GM23338 (cell line): Measurements from ENCODE around the gene FIP1L1. TPM values are rescaled to one million over a fixed set of nuclear protein-coding genes. Genes with fewer than 3 reads are reported as not detected.
A peak's percentile ranks its signal among the peaks of the same experiment; 100 is the strongest.

Experiments
- ATAC-seq: fragments of 200-7000 bp; cut with Tn5 transposase; 3 replicates; pipeline ENCODE4 v1.9.1; 2020
- DNase-seq: peaks from one replicate; pipeline ENCODE4 v3.0.0-alpha.2; 2015; ENCODE audit warnings: low spot score
- H2AFZ ChIP-seq: fragments of 200-600 bp; sonication (generic); 2 replicates; pipeline ENCODE4 v1.8.0; 2016; ENCODE audit warnings: antibody characterized with exemption, mild to moderate bottlenecking, moderate library complexity
- H3F3A ChIP-seq: fragments of 200-600 bp; sonication (generic); replicated peaks from 2 replicates; pipeline ENCODE4 v1.8.0; 2017; ENCODE audit warnings: antibody characterized with exemption, mixed run types, low read depth
- H3K27ac ChIP-seq: fragments of 200-600 bp; sonication (generic); 2 replicates; pipeline ENCODE4 v1.6.1; 2016; ENCODE audit warnings: low read depth
- H3K27me3 ChIP-seq: fragments of 200-600 bp; sonication (generic); 2 replicates; pipeline ENCODE4 v1.8.0; 2016; ENCODE audit warnings: mild to moderate bottlenecking, mixed run types, moderate library complexity; ENCODE audit not compliant: insufficient read depth
- H3K36me3 ChIP-seq: fragments of 200-600 bp; sonication (generic); 2 replicates; pipeline ENCODE4 v1.8.0; 2016; ENCODE audit warnings: mild to moderate bottlenecking; ENCODE audit not compliant: insufficient read depth
- H3K4me1 ChIP-seq: fragments of 200-600 bp; sonication (generic); 2 replicates; pipeline ENCODE4 v1.8.0; 2016; ENCODE audit warnings: mild to moderate bottlenecking, moderate library complexity; ENCODE audit not compliant: insufficient read depth
- H3K4me2 ChIP-seq: fragments of 200-600 bp; sonication (generic); 2 replicates; pipeline ENCODE4 v1.7.1; 2017; ENCODE audit warnings: mixed run types
- H3K4me3 ChIP-seq: fragments of 200-600 bp; sonication (generic); 2 replicates; pipeline ENCODE4 v1.6.1; 2016; ENCODE audit warnings: mixed run types
- H3K79me2 ChIP-seq: fragments of 200-600 bp; sonication (generic); replicated peaks from 2 replicates; pipeline ENCODE4 v1.8.0; 2017; ENCODE audit warnings: mild to moderate bottlenecking; ENCODE audit not compliant: insufficient read depth
- H3K9me2 ChIP-seq: fragments of 200-600 bp; sonication (generic); 2 replicates; pipeline ENCODE4 v1.8.0; 2017; ENCODE audit not compliant: insufficient read depth
- H4K20me1 ChIP-seq: fragments of 200-600 bp; sonication (generic); replicated peaks from 2 replicates; pipeline ENCODE4 v1.8.0; 2017; ENCODE audit warnings: mild to moderate bottlenecking; ENCODE audit not compliant: insufficient read depth
- H3K27ac Mint-ChIP-seq: 2 replicates; pipeline ENCODE4 v1.8.0; 2020; ENCODE audit warnings: inconsistent platforms, mild to moderate bottlenecking, moderate library complexity, mixed read lengths
- H3K27me3 Mint-ChIP-seq: 3 replicates; pipeline ENCODE4 v1.8.0; 2022; ENCODE audit warnings: low read depth, mild to moderate bottlenecking, moderate library complexity, mixed read lengths, inconsistent platforms; ENCODE audit not compliant: insufficient read depth, poor library complexity
- H3K36me3 Mint-ChIP-seq: 3 replicates; pipeline ENCODE4 v1.8.0; 2021; ENCODE audit warnings: low read depth, mild to moderate bottlenecking, inconsistent platforms, moderate library complexity, mixed read lengths
- H3K4me1 Mint-ChIP-seq: 3 replicates; pipeline ENCODE4 v1.8.0; 2020; ENCODE audit warnings: mild to moderate bottlenecking, inconsistent platforms, mixed read lengths
- H3K4me3 Mint-ChIP-seq: 3 replicates; pipeline ENCODE4 v1.8.0; 2021; ENCODE audit warnings: moderate library complexity, mild to moderate bottlenecking, inconsistent platforms, mixed read lengths
- H3K9me3 Mint-ChIP-seq: 3 replicates; pipeline ENCODE4 v1.8.0; 2020; ENCODE audit warnings: moderate library complexity, mild to moderate bottlenecking, inconsistent platforms, mixed read lengths
- CREB1 ChIP-seq: fragments of 250-450 bp; sonication (Bioruptor Pico); IDR thresholded peaks from 2 replicates; pipeline ENCODE4 v1.5.0; 2020; ENCODE audit warnings: low read depth, mild to moderate bottlenecking, moderate library complexity
- EZH2 ChIP-seq: fragments of 200-600 bp; sonication (generic); IDR thresholded peaks from one replicate; pipeline ENCODE4 v1.8.0; 2017; ENCODE audit warnings: antibody characterized with exemption, mild to moderate bottlenecking, low read depth; ENCODE audit not compliant: unreplicated experiment
- EZH2phosphoT487 ChIP-seq: fragments of 200-600 bp; sonication (generic); IDR thresholded peaks from one replicate; pipeline ENCODE4 v1.8.1; 2018; ENCODE audit warnings: antibody characterized with exemption; ENCODE audit not compliant: unreplicated experiment
- JUNB ChIP-seq: IDR thresholded peaks from one replicate; pipeline ENCODE4 v1.6.1; 2016; ENCODE audit warnings: antibody characterized with exemption; ENCODE audit not compliant: unreplicated experiment
- NANOG ChIP-seq: IDR thresholded peaks from 2 replicates; pipeline ENCODE4 v1.6.1; 2016; ENCODE audit warnings: antibody characterized with exemption, borderline replicate concordance
- POLR2AphosphoS5 ChIP-seq: IDR thresholded peaks from 2 replicates; pipeline ENCODE4 v1.6.1; 2016; ENCODE audit warnings: antibody characterized with exemption, low read depth
- STAT1 ChIP-seq: IDR thresholded peaks from one replicate; pipeline ENCODE4 v1.6.1; 2016; ENCODE audit warnings: antibody characterized with exemption; ENCODE audit not compliant: unreplicated experiment
- ZNF114 ChIP-seq: fragments of 250-450 bp; sonication (Bioruptor Pico); IDR thresholded peaks from 2 replicates; pipeline ENCODE4 v1.5.0; 2020; ENCODE audit warnings: mild to moderate bottlenecking, moderate library complexity
- ZNF331 ChIP-seq: fragments of 250-450 bp; sonication (Bioruptor Pico); IDR thresholded peaks from 2 replicates; pipeline ENCODE4 v1.5.0; 2020; ENCODE audit warnings: low read depth, mild to moderate bottlenecking, moderate library complexity
- polyA plus RNA-seq: library from polyadenylated mRNA; unstranded; fragments of >200 nt; fragmentation: Nextera tagmentation; extraction: Ambion mirVana; gene quantifications from 2 replicates; pipeline ENCODE4 v1.2.1, GENCODE V29; 2016
- total RNA-seq: library from RNA; depleted of rRNA; stranded (reverse); fragments of >200 nt; shearing (Covaris generic); gene quantifications from 2 replicates; pipeline ENCODE4 v1.2.3, GENCODE V29; 2014
- TF ChIP-seq, protein P1 (sequence below): IDR thresholded peaks from 2 replicates; pipeline ENCODE4 v1.6.1; 2016; ENCODE audit warnings: antibody characterized with exemption
- TF ChIP-seq, protein P2 (sequence below), 2 experiments: fragments of 200-600 bp in 1 of 2; sonication (generic) in 1 of 2; conservative IDR thresholded peaks; 2 replicates each; pipeline versions ENCODE4 v1.5.1 to v1.6.1; 2016 to 2017; ENCODE audit warnings: antibody characterized with exemption in 2 of 2, low read depth in 2 of 2, mild to moderate bottlenecking in 2 of 2, moderate library complexity in 1 of 2
- TF ChIP-seq, protein P3 (sequence below): fragments of 250-450 bp; sonication (Bioruptor Pico); IDR thresholded peaks from 2 replicates; pipeline ENCODE4 v1.5.0; 2020; ENCODE audit warnings: mild to moderate bottlenecking, moderate library complexity
- TF ChIP-seq, protein P4 (sequence below): IDR thresholded peaks from one replicate; pipeline ENCODE4 v1.6.1; 2018; ENCODE audit warnings: antibody characterized with exemption; ENCODE audit not compliant: unreplicated experiment

Gene FIP1L1
- total and polyA plus RNA-seq, 2 experiments from 2014 or later = 43.3 to 54.0 TPM

DNA sequence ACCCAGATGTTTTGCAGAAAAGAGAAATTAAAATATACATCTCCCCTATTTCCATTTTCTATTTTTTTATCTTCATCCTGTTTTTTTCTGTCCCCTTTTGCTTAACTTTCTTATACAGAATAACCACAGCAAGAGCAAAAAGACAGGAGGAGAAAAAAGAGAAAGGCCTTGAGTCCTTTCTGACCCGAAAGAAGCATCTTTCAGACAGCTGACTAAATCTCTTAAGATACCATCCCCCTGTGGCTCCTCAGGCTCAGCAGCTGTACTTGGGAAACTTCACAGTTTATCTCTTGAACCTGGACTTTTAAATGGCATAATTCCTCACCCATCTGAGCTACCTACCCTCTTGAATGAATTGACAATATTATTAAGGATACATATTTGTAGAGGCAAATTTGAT lies 100.2 kb downstream of the FIP1L1 start:
- Histone ChIP-seq H3K36me3 (no peaks in the 10 kb centered on the region), H2AFZ (no peak overlapping the region), H3F3A (no peaks in the 10 kb centered on the region), H3K4me3 (peak overlapping the region; percentile 24; the same call in 1 of the 2 replicates), H3K79me2 (no peaks in the 10 kb centered on the region; the same call in 1 of the 2 replicates), H3K4me1 (peaks cover 60% of the 10 kb centered on the region), H3K4me2 (peak overlapping the region; percentile 30), H3K27me3 (no peaks in the 10 kb centered on the region), H4K20me1 (no peaks in the 10 kb centered on the region), H3K9me2 (0 out of 2 replicates have a peak, but pooled peaks cover 6% of the 10 kb centered on the region), H3K27ac (peak overlapping the region; percentile 96)
- DNase-seq = peak; percentile 30
- H3K36me3 Mint-ChIP-seq = peaks cover 14% of the 10 kb centered on the region
- no peak overlapping the region for H3K4me3 Mint-ChIP-seq
- H3K27me3 Mint-ChIP-seq = no peaks in the 10 kb centered on the region
- no peaks in the 10 kb centered on the region; the same call in 2 of the 3 replicates for H3K9me3 Mint-ChIP-seq
- peaks cover 49% of the 10 kb centered on the region for H3K4me1 Mint-ChIP-seq
- peak; percentile 11; the same call in 1 of the 3 replicates for ATAC-seq
- TF ChIP-seq STAT1 (no peak), CREB1 (CRISPR knock-in tag) (no peak), ZNF331 (no peak), ZNF114 (CRISPR knock-in tag) (no peak), NANOG (no peak), JUNB (no peak), EZH2 (no peak), POLR2AphosphoS5 (no peak), EZH2phosphoT487 (no peak)
- TF ChIP-seq, protein P1, sequence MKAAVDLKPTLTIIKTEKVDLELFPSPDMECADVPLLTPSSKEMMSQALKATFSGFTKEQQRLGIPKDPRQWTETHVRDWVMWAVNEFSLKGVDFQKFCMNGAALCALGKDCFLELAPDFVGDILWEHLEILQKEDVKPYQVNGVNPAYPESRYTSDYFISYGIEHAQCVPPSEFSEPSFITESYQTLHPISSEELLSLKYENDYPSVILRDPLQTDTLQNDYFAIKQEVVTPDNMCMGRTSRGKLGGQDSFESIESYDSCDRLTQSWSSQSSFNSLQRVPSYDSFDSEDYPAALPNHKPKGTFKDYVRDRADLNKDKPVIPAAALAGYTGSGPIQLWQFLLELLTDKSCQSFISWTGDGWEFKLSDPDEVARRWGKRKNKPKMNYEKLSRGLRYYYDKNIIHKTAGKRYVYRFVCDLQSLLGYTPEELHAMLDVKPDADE = no peak
- TF ChIP-seq, protein P2, sequence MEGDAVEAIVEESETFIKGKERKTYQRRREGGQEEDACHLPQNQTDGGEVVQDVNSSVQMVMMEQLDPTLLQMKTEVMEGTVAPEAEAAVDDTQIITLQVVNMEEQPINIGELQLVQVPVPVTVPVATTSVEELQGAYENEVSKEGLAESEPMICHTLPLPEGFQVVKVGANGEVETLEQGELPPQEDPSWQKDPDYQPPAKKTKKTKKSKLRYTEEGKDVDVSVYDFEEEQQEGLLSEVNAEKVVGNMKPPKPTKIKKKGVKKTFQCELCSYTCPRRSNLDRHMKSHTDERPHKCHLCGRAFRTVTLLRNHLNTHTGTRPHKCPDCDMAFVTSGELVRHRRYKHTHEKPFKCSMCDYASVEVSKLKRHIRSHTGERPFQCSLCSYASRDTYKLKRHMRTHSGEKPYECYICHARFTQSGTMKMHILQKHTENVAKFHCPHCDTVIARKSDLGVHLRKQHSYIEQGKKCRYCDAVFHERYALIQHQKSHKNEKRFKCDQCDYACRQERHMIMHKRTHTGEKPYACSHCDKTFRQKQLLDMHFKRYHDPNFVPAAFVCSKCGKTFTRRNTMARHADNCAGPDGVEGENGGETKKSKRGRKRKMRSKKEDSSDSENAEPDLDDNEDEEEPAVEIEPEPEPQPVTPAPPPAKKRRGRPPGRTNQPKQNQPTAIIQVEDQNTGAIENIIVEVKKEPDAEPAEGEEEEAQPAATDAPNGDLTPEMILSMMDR (conservative IDR thresholded peaks at IDR 0.05; ENCODE audit: low read depth in 2 of 2) = no peak
- TF ChIP-seq, protein P3, sequence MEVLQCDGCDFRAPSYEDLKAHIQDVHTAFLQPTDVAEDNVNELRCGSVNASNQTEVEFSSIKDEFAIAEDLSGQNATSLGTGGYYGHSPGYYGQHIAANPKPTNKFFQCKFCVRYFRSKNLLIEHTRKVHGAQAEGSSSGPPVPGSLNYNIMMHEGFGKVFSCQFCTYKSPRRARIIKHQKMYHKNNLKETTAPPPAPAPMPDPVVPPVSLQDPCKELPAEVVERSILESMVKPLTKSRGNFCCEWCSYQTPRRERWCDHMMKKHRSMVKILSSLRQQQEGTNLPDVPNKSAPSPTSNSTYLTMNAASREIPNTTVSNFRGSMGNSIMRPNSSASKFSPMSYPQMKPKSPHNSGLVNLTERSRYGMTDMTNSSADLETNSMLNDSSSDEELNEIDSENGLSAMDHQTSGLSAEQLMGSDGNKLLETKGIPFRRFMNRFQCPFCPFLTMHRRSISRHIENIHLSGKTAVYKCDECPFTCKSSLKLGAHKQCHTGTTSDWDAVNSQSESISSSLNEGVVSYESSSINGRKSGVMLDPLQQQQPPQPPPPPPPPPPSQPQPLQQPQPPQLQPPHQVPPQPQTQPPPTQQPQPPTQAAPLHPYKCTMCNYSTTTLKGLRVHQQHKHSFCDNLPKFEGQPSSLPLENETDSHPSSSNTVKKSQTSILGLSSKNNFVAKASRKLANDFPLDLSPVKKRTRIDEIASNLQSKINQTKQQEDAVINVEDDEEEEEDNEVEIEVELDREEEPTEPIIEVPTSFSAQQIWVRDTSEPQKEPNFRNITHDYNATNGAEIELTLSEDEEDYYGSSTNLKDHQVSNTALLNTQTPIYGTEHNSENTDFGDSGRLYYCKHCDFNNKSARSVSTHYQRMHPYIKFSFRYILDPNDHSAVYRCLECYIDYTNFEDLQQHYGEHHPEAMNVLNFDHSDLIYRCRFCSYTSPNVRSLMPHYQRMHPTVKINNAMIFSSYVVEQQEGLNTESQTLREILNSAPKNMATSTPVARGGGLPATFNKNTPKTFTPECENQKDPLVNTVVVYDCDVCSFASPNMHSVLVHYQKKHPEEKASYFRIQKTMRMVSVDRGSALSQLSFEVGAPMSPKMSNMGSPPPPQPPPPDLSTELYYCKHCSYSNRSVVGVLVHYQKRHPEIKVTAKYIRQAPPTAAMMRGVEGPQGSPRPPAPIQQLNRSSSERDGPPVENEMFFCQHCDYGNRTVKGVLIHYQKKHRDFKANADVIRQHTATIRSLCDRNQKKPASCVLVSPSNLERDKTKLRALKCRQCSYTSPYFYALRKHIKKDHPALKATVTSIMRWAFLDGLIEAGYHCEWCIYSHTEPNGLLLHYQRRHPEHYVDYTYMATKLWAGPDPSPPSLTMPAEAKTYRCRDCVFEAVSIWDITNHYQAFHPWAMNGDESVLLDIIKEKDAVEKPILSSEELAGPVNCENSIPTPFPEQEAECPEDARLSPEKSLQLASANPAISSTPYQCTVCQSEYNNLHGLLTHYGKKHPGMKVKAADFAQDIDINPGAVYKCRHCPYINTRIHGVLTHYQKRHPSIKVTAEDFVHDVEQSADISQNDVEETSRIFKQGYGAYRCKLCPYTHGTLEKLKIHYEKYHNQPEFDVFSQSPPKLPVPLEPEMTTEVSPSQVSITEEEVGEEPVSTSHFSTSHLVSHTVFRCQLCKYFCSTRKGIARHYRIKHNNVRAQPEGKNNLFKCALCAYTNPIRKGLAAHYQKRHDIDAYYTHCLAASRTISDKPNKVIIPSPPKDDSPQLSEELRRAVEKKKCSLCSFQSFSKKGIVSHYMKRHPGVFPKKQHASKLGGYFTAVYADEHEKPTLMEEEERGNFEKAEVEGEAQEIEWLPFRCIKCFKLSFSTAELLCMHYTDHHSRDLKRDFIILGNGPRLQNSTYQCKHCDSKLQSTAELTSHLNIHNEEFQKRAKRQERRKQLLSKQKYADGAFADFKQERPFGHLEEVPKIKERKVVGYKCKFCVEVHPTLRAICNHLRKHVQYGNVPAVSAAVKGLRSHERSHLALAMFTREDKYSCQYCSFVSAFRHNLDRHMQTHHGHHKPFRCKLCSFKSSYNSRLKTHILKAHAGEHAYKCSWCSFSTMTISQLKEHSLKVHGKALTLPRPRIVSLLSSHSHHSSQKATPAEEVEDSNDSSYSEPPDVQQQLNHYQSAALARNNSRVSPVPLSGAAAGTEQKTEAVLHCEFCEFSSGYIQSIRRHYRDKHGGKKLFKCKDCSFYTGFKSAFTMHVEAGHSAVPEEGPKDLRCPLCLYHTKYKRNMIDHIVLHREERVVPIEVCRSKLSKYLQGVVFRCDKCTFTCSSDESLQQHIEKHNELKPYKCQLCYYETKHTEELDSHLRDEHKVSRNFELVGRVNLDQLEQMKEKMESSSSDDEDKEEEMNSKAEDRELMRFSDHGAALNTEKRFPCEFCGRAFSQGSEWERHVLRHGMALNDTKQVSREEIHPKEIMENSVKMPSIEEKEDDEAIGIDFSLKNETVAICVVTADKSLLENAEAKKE (CRISPR knock-in tag) = no peak
- TF ChIP-seq, protein P4, sequence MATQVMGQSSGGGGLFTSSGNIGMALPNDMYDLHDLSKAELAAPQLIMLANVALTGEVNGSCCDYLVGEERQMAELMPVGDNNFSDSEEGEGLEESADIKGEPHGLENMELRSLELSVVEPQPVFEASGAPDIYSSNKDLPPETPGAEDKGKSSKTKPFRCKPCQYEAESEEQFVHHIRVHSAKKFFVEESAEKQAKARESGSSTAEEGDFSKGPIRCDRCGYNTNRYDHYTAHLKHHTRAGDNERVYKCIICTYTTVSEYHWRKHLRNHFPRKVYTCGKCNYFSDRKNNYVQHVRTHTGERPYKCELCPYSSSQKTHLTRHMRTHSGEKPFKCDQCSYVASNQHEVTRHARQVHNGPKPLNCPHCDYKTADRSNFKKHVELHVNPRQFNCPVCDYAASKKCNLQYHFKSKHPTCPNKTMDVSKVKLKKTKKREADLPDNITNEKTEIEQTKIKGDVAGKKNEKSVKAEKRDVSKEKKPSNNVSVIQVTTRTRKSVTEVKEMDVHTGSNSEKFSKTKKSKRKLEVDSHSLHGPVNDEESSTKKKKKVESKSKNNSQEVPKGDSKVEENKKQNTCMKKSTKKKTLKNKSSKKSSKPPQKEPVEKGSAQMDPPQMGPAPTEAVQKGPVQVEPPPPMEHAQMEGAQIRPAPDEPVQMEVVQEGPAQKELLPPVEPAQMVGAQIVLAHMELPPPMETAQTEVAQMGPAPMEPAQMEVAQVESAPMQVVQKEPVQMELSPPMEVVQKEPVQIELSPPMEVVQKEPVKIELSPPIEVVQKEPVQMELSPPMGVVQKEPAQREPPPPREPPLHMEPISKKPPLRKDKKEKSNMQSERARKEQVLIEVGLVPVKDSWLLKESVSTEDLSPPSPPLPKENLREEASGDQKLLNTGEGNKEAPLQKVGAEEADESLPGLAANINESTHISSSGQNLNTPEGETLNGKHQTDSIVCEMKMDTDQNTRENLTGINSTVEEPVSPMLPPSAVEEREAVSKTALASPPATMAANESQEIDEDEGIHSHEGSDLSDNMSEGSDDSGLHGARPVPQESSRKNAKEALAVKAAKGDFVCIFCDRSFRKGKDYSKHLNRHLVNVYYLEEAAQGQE = no peak
- peak overlapping the region; percentile 69; the same call in 1 of the 2 replicates for H3K27ac Mint-ChIP-seq
